ENCODE measurements around the gene SALL1.

DNA sequence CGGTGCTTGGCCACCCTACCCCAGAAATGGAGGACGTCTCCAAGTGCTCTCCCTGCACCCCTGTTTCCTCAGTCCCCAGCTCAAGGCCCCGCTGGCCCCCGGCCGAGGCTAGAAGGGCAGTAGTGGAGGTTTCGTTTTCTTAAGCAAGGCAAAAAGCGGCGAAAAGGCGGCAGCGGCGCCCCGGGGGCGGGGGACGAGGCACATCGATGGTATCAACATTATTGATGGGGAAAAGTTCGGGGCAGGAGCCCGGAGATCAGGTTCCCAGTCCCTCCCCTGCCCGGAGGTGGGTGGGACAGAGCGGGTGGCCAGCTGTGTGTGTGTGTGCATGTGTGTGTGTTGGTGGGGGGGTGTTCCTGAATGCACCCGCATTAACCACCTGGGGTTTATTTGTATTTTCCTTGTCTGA, 4.1 kb upstream of the SALL1 start:
- TF ChIP-seq CHD2 (IDR thresholded peaks at IDR 0.05; ENCODE audit: low read length, partially characterized antibody) (no peak), NFIC (IDR thresholded peaks at IDR 0.05; ENCODE audit: borderline replicate concordance) (no peak), EZH2phosphoT487 (IDR thresholded peaks at IDR 0.05; ENCODE audit: borderline replicate concordance, low read depth) (no peak), CTCF (IDR thresholded peaks at IDR 0.05) (no peak), EP300 (IDR thresholded peaks at IDR 0.05; ENCODE audit: borderline replicate concordance in 1 of 2, low read depth in 1 of 2, low read length in 1 of 2) (no peak), POLR2AphosphoS5 (IDR thresholded peaks at IDR 0.05; ENCODE audit: low read depth, low read length) (no peak), TEAD4 (IDR thresholded peaks at IDR 0.05; ENCODE audit: borderline replicate concordance, insufficient read depth) (no peak), YY1 (IDR thresholded peaks at IDR 0.05; ENCODE audit: low read depth) (no peak), GABPA (IDR thresholded peaks at IDR 0.05; ENCODE audit: low read depth) (no peak), TAF1 (IDR thresholded peaks at IDR 0.05; ENCODE audit: borderline replicate concordance, low read depth, low read length) (no peak)
